ENCODE results near the gene IL23R. TPM values are rescaled to one million over a fixed set of nuclear protein-coding genes. Genes with fewer than 3 reads are reported as not detected.

The IL23R gene
- total RNA-seq, 1 donor from 2014 or later: not detected

- no peak for TF ChIP-seq CTCF (IDR thresholded peaks at IDR 0.05)
- H3K27me3 ChIP-seq: no peaks in the 10 kb centered on the region
- no peaks in the 10 kb centered on the region for H3K9me3 ChIP-seq
- no peak for DNase-seq (ENCODE audit: low spot score in 2 of 2)
- H3K36me3 ChIP-seq: no peaks in the 10 kb centered on the region
- H3K4me1 ChIP-seq: no peaks in the 10 kb centered on the region
- no peak overlapping the region for H3K27ac ChIP-seq
- intact Hi-C loops (cut with DNase I): no loop called here
- H3K4me3 ChIP-seq: no peak overlapping the region
Observed at GRCh38 chr1:67188137-67188536, 21.9 kb downstream of the IL23R start.

GRCh38 chr1:67189953-67190352 is 23.7 kb downstream of the IL23R start:
- no peak for TF ChIP-seq CTCF (IDR thresholded peaks at IDR 0.05)
- no peak overlapping the region for H3K4me3 ChIP-seq
- intact Hi-C loops (cut with DNase I): no loop called here
- H3K36me3 ChIP-seq: no peaks in the 10 kb centered on the region
- no peaks in the 10 kb centered on the region for H3K27me3 ChIP-seq
- no peak overlapping the region for H3K27ac ChIP-seq
- no peaks in the 10 kb centered on the region for H3K4me1 ChIP-seq
- no peaks in the 10 kb centered on the region for H3K9me3 ChIP-seq
- DNase-seq (ENCODE audit: low spot score in 2 of 2): no peak

- intact Hi-C loops (cut with DNase I): no loop called here
- H3K4me3 ChIP-seq: no peak overlapping the region
- H3K4me1 ChIP-seq: no peaks in the 10 kb centered on the region
Observed at GRCh38 chr1:67190410-67190809, 24.2 kb downstream of the IL23R start.

GRCh38 chr1:67190942-67191341 is 24.7 kb downstream of the IL23R start:
- no peak for TF ChIP-seq CTCF (IDR thresholded peaks at IDR 0.05)
- DNase-seq (ENCODE audit: low spot score in 2 of 2): no peak
- intact Hi-C loops (cut with DNase I): no loop called here
- H3K27ac ChIP-seq: no peak overlapping the region
- H3K9me3 ChIP-seq: no peaks in the 10 kb centered on the region
- H3K36me3 ChIP-seq: no peaks in the 10 kb centered on the region
- H3K27me3 ChIP-seq: no peaks in the 10 kb centered on the region
- H3K4me1 ChIP-seq: no peaks in the 10 kb centered on the region
- no peak overlapping the region for H3K4me3 ChIP-seq

More at GRCh38 chr1:67190410-67190809, 24.2 kb downstream of the IL23R start:
- TF ChIP-seq CTCF (IDR thresholded peaks at IDR 0.05): no peak
- Histone ChIP-seq H3K36me3 (no peaks in the 10 kb centered on the region), H3K27me3 (no peaks in the 10 kb centered on the region), H3K27ac (no peak overlapping the region), H3K9me3 (no peaks in the 10 kb centered on the region)
- DNase-seq (ENCODE audit: low spot score in 2 of 2): no peak

GRCh38 chr1:67191668-67192520 is 25.6 kb downstream of the IL23R start:
- no peak for TF ChIP-seq CTCF (IDR thresholded peaks at IDR 0.05)
- intact Hi-C loops (cut with DNase I): no loop called here
- H3K4me1 ChIP-seq: no peaks in the 10 kb centered on the region
- no peaks in the 10 kb centered on the region for H3K9me3 ChIP-seq
- no peak for DNase-seq (ENCODE audit: low spot score in 2 of 2)
- H3K27me3 ChIP-seq: no peaks in the 10 kb centered on the region
- H3K4me3 ChIP-seq: no peak overlapping the region
- no peak overlapping the region for H3K27ac ChIP-seq
- H3K36me3 ChIP-seq: no peaks in the 10 kb centered on the region

Measured in ascending aorta (tissue), 2 donors.